GM12878 (cell line): ENCODE results near the gene TRAF3. TPM values are rescaled to one million over a fixed set of nuclear protein-coding genes. Genes with fewer than 3 reads are reported as not detected.

ENCODE experiments used
- ATAC-seq: fragments of 200-7000 bp; cut with Tn5 transposase; 3 replicates; pipeline ENCODE4 v1.9.1; 2020; ENCODE audit warnings: mild to moderate bottlenecking, moderate library complexity
- BruUV-seq: library from RNA; stranded (reverse); fragments of 400-500 nt; replicated peaks from 2 replicates; lab custom pipeline; 2021; lab: Mats Ljungman, UMichigan
- CTCF ChIA-PET: fragments of 300-600 bp; sonication (Branson Sonifier 250); formaldehyde crosslinking; extraction: SDS; loops from one replicate; lab custom pipeline; 2021; ENCODE audit warnings: inconsistent platforms; lab: Yijun Ruan, JAX
- POLR2A ChIA-PET: fragments of 350-600 bp; formaldehyde crosslinking; extraction: SDS; loops from one replicate; lab custom pipeline; 2021; ENCODE audit warnings: inconsistent platforms; lab: Charles Lee
- RAD21 ChIA-PET: fragments of 300-600 bp; sonication (Branson Sonifier 250); formaldehyde crosslinking; loops from one replicate; lab custom pipeline; 2023; ENCODE audit warnings: antibody characterized with exemption; ENCODE audit not compliant: unreplicated experiment; lab: Charles Lee
- SMC1A ChIA-PET: fragments of 300-600 bp; sonication (Branson Sonifier 250); formaldehyde crosslinking; loops from one replicate; lab custom pipeline; 2023; ENCODE audit not compliant: unreplicated experiment, uncharacterized antibody; lab: Charles Lee
- DNase-seq: peaks from one replicate; pipeline ENCODE4 v3.0.0-alpha.2; 2011; ENCODE audit warnings: low read depth, low spot score
- FAIRE-seq: peaks from 3 replicates; lab custom pipeline; 2011; peaks lifted over from hg19 to GRCh38; lab: Jason Lieb, UNC
- H2AFZ ChIP-seq: 2 replicates; pipeline ENCODE4 v1.6.0; 2011; ENCODE audit warnings: low read depth, low read length, control low read depth; ENCODE audit not compliant: control insufficient read depth
- H3K27ac ChIP-seq: 2 replicates; pipeline ENCODE4 v1.5.1; 2011; ENCODE audit warnings: control low read depth; ENCODE audit not compliant: control insufficient read depth, insufficient read depth
- H3K27me3 ChIP-seq, 2 experiments: replicated peaks in 1 of 2; 2 replicates each; pipeline versions ENCODE4 v1.6.0 to v1.6.1; 2011; ENCODE audit warnings: low read length in 1 of 2; ENCODE audit not compliant: control insufficient read depth in 2 of 2, insufficient read depth in 2 of 2
- H3K36me3 ChIP-seq, 2 experiments: 2 replicates each; pipeline ENCODE4 v1.5.1; 2011; ENCODE audit warnings: low read length in 1 of 2; ENCODE audit not compliant: control insufficient read depth in 2 of 2, insufficient read depth in 2 of 2
- H3K4me1 ChIP-seq: 2 replicates; pipeline ENCODE4 v1.6.1; 2011; ENCODE audit warnings: mild to moderate bottlenecking, low read length, moderate library complexity, mixed read lengths; ENCODE audit not compliant: control insufficient read depth, insufficient read depth
- H3K4me2 ChIP-seq: 2 replicates; pipeline ENCODE4 v1.6.0; 2011; ENCODE audit warnings: control low read depth; ENCODE audit not compliant: control insufficient read depth, insufficient read depth
- H3K4me3 ChIP-seq: fragments of 200-600 bp; sonication (generic); 2 replicates; pipeline ENCODE4 v1.5.1; 2016
- H3K79me2 ChIP-seq: 2 replicates; pipeline ENCODE4 v1.6.0; 2011; ENCODE audit warnings: low read length; ENCODE audit not compliant: control insufficient read depth, insufficient read depth
- H3K9ac ChIP-seq: 2 replicates; pipeline ENCODE4 v1.8.0; 2011; ENCODE audit warnings: low read length, control low read depth, mixed read lengths; ENCODE audit not compliant: control insufficient read depth, insufficient read depth
- H3K9me3 ChIP-seq: replicated peaks from 3 replicates; pipeline ENCODE4 v1.5.1; 2011; ENCODE audit warnings: mild to moderate bottlenecking, low read length; ENCODE audit not compliant: control insufficient read depth, insufficient read depth
- H4K20me1 ChIP-seq: 2 replicates; pipeline ENCODE4 v1.6.0; 2011; ENCODE audit not compliant: control insufficient read depth, insufficient read depth
- ATF7 ChIP-seq: fragments of 450-650 bp; IDR thresholded peaks from 2 replicates; pipeline ENCODE4 v1.6.1; 2016; ENCODE audit warnings: low read depth, mild to moderate bottlenecking
- CBFB ChIP-seq: IDR thresholded peaks from 2 replicates; pipeline ENCODE4 v1.6.1; 2016; ENCODE audit warnings: antibody characterized with exemption, low read depth
- EED ChIP-seq: sonication (generic); IDR thresholded peaks from 2 replicates; pipeline ENCODE4 v1.6.1; 2016; ENCODE audit warnings: antibody characterized with exemption, low read depth
- EZH2 ChIP-seq: IDR thresholded peaks from 2 replicates; pipeline ENCODE4 v1.6.1; 2012; ENCODE audit warnings: low read depth, mild to moderate bottlenecking, control low read depth, inconsistent platforms, low read length, borderline replicate concordance; ENCODE audit not compliant: control insufficient read depth
- KAT2A ChIP-seq: conservative IDR thresholded peaks from 2 replicates; pipeline ENCODE4 v1.6.1; 2011; ENCODE audit warnings: low read depth, low read length; ENCODE audit not compliant: control insufficient read depth
- KLF5 ChIP-seq: fragments of 450-650 bp; IDR thresholded peaks from 2 replicates; pipeline ENCODE4 v1.6.1; 2014; ENCODE audit warnings: mild to moderate bottlenecking; ENCODE audit not compliant: partially characterized antibody
- MEF2A ChIP-seq: IDR thresholded peaks from 2 replicates; pipeline ENCODE4 v1.6.1; 2011; ENCODE audit warnings: low read depth, mild to moderate bottlenecking, low read length, moderate library complexity; ENCODE audit not compliant: insufficient read depth
- NR2C1 ChIP-seq: fragments of 450-650 bp; IDR thresholded peaks from 2 replicates; pipeline ENCODE4 v1.6.1; 2017; ENCODE audit warnings: antibody characterized with exemption, mild to moderate bottlenecking, moderate library complexity
- RFX5 ChIP-seq: IDR thresholded peaks from 2 replicates; pipeline ENCODE4 v1.6.1; 2011; ENCODE audit warnings: low read depth, low read length, improper control_type of control experiment
- SPI1 ChIP-seq: IDR thresholded peaks from 2 replicates; pipeline ENCODE4 v1.6.1; 2011; ENCODE audit warnings: low read depth, mild to moderate bottlenecking, low read length, moderate library complexity, borderline replicate concordance; ENCODE audit not compliant: insufficient read depth
- TBL1XR1 ChIP-seq: IDR thresholded peaks from 2 replicates; pipeline ENCODE4 v1.6.1; 2012; ENCODE audit warnings: low read depth, low read length, improper control_type of control experiment
- WGBS: methylation state at CpG from one replicate; pipeline ENCODE4 v1.1.6; 2016; ENCODE audit warnings: low lambda C conversion rate; ENCODE audit not compliant: insufficient replicate concordance, insufficient coverage; ENCODE audit errors: missing lambda C conversion rate; 5-methylcytosine and 5-hydroxymethylcytosine counted together
- in situ Hi-C: fragments of 300-500 bp; cut with MboI; formaldehyde crosslinking; loops from 9 replicates; pipeline ENCODE4 v1.14.3; 2018; ENCODE audit warnings: mixed read lengths
- intact Hi-C: fragments of 100-400 bp; cut with micrococcal nuclease; formaldehyde crosslinking; loops from one replicate; pipeline ENCODE4 v1.14.2; 2022; ENCODE audit not compliant: unreplicated experiment
- polyA plus RNA-seq, 11 experiments: library from polyadenylated mRNA; depleted of rRNA in 4 of 11; unstranded in 6 of 11; stranded (reverse) in 5 of 11; fragments of >200 nt; fragmentation: Nextera tagmentation in 4 of 11; fragmentation: Illumina TruSeq in 1 of 11; extraction: Ambion mirVana in 4 of 11; extraction: Trizol in 1 of 11; gene quantifications; 1 replicate in 1 of 11; 2 replicates in 10 of 11; pipeline versions ENCODE4 v1.2.1 to v1.2.3, GENCODE V29; 2011 to 2016; ENCODE audit warnings: inconsistent platforms in 2 of 11, missing spikeins in 2 of 11, low read depth in 1 of 11
- total RNA-seq, 4 experiments: library from RNA; depleted of rRNA in 3 of 4; stranded (reverse); fragments of >200 nt in 3 of 4; fragmentation: Illumina TruSeq in 1 of 4; extraction: Trizol in 1 of 4; gene quantifications; 2 replicates each; pipeline versions ENCODE4 v1.2.1 to v1.2.3, GENCODE V29; 2013 to 2021
- TF ChIP-seq, protein P1 (sequence below): IDR thresholded peaks from 2 replicates; pipeline ENCODE4 v1.6.1; 2012; ENCODE audit warnings: improper control_type of control experiment, low read depth, low read length; ENCODE audit not compliant: insufficient replicate concordance
- TF ChIP-seq, protein P2 (sequence below): fragments of 450-650 bp; formaldehyde crosslinking; IDR thresholded peaks from 2 replicates; pipeline ENCODE4 v1.4.0; 2020; ENCODE audit warnings: mild to moderate bottlenecking, moderate library complexity

The TRAF3 gene
- total and polyA plus RNA-seq, 10 of the 15 experiments (the other 5 are each of a cell fraction or from before 2014, with no cell fraction given): 3.0 to 70.1 (median 36.5) TPM

DNA sequence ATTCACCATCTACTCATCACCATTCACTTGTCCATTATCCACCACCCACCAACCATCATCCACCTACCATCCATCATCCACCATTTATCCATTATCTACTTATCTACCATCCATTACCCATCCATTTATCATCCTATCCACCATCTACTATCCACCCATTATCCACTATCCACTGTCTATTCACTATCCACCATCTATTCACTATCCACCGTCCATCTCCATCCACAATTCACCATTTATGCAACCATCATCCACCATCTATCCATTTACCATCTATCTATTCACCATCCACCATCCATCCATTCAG, 143.7 kb downstream of the TRAF3 start:
- FAIRE-seq (no peak), ATAC-seq (no peak), DNase-seq (no peak)
- CTCF ChIA-PET: no interaction called here
- peaks cover 16% of the 10 kb centered on the region for H3K4me1 ChIP-seq
- POLR2A ChIA-PET: no interaction called here
- in situ Hi-C loops: no loop called here
- intact Hi-C loops: no loop called here
- no peaks in the 10 kb centered on the region for H4K20me1 ChIP-seq
- H3K36me3 ChIP-seq: no peaks in the 10 kb centered on the region; a peak in 1 of 4 replicates
- RAD21 ChIA-PET: no interaction called here
- H3K9ac ChIP-seq: no peak overlapping the region
- H3K4me2 ChIP-seq: no peak overlapping the region
- H2AFZ ChIP-seq: no peak overlapping the region
- TSS peak; percentile 43 for BruUV-seq
- peaks cover 4 to 12% of the 10 kb centered on the region in 2 experiments for H3K27me3 ChIP-seq
- H3K79me2 ChIP-seq: no peaks in the 10 kb centered on the region
- WGBS: 100% methylated on average over 1 of the region's 1 CpG
- SMC1A ChIA-PET: no interaction called here
- no peak overlapping the region for H3K4me3 ChIP-seq
- H3K27ac ChIP-seq: no peak overlapping the region
- no peaks in the 10 kb centered on the region for H3K9me3 ChIP-seq
- TF ChIP-seq KLF5: no peak
- TF ChIP-seq RFX5: no peak
- TF ChIP-seq, protein P1, sequence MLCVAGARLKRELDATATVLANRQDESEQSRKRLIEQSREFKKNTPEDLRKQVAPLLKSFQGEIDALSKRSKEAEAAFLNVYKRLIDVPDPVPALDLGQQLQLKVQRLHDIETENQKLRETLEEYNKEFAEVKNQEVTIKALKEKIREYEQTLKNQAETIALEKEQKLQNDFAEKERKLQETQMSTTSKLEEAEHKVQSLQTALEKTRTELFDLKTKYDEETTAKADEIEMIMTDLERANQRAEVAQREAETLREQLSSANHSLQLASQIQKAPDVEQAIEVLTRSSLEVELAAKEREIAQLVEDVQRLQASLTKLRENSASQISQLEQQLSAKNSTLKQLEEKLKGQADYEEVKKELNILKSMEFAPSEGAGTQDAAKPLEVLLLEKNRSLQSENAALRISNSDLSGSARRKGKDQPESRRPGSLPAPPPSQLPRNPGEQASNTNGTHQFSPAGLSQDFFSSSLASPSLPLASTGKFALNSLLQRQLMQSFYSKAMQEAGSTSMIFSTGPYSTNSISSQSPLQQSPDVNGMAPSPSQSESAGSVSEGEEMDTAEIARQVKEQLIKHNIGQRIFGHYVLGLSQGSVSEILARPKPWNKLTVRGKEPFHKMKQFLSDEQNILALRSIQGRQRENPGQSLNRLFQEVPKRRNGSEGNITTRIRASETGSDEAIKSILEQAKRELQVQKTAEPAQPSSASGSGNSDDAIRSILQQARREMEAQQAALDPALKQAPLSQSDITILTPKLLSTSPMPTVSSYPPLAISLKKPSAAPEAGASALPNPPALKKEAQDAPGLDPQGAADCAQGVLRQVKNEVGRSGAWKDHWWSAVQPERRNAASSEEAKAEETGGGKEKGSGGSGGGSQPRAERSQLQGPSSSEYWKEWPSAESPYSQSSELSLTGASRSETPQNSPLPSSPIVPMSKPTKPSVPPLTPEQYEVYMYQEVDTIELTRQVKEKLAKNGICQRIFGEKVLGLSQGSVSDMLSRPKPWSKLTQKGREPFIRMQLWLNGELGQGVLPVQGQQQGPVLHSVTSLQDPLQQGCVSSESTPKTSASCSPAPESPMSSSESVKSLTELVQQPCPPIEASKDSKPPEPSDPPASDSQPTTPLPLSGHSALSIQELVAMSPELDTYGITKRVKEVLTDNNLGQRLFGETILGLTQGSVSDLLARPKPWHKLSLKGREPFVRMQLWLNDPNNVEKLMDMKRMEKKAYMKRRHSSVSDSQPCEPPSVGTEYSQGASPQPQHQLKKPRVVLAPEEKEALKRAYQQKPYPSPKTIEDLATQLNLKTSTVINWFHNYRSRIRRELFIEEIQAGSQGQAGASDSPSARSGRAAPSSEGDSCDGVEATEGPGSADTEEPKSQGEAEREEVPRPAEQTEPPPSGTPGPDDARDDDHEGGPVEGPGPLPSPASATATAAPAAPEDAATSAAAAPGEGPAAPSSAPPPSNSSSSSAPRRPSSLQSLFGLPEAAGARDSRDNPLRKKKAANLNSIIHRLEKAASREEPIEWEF: no peak
- no peak for TF ChIP-seq EED
- TF ChIP-seq ATF7: no peak
- TF ChIP-seq TBL1XR1: no peak
- no peak for TF ChIP-seq MEF2A
- no peak for TF ChIP-seq NR2C1
- no peak for TF ChIP-seq EZH2
- TF ChIP-seq SPI1: no peak
- TF ChIP-seq, protein P2, sequence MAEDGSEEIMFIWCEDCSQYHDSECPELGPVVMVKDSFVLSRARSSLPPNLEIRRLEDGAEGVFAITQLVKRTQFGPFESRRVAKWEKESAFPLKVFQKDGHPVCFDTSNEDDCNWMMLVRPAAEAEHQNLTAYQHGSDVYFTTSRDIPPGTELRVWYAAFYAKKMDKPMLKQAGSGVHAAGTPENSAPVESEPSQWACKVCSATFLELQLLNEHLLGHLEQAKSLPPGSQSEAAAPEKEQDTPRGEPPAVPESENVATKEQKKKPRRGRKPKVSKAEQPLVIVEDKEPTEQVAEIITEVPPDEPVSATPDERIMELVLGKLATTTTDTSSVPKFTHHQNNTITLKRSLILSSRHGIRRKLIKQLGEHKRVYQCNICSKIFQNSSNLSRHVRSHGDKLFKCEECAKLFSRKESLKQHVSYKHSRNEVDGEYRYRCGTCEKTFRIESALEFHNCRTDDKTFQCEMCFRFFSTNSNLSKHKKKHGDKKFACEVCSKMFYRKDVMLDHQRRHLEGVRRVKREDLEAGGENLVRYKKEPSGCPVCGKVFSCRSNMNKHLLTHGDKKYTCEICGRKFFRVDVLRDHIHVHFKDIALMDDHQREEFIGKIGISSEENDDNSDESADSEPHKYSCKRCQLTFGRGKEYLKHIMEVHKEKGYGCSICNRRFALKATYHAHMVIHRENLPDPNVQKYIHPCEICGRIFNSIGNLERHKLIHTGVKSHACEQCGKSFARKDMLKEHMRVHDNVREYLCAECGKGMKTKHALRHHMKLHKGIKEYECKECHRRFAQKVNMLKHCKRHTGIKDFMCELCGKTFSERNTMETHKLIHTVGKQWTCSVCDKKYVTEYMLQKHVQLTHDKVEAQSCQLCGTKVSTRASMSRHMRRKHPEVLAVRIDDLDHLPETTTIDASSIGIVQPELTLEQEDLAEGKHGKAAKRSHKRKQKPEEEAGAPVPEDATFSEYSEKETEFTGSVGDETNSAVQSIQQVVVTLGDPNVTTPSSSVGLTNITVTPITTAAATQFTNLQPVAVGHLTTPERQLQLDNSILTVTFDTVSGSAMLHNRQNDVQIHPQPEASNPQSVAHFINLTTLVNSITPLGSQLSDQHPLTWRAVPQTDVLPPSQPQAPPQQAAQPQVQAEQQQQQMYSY (CRISPR knock-in tag): no peak
- TF ChIP-seq KAT2A: no peak
- TF ChIP-seq CBFB: no peak
